OCI-LY7 (cell line): ENCODE measurements around the gene KIAA1549. TPM values are rescaled to one million over a fixed set of nuclear protein-coding genes. Genes with fewer than 3 reads are reported as not detected.

Experiments used
- BruUV-seq: library from RNA; stranded (reverse); fragments of 400-500 nt; replicated peaks from 2 replicates; lab custom pipeline; 2021; lab: Mats Ljungman, UMichigan
- CTCF ChIA-PET: fragments of 300-600 bp; sonication (Branson Sonifier 250); formaldehyde crosslinking; loops from one replicate; lab custom pipeline; 2022; ENCODE audit warnings: antibody characterized with exemption; ENCODE audit not compliant: unreplicated experiment; lab: Charles Lee
- POLR2A ChIA-PET: fragments of 300-600 bp; sonication (Branson Sonifier 250); formaldehyde crosslinking; loops from one replicate; lab custom pipeline; 2022; ENCODE audit warnings: antibody characterized with exemption; lab: Charles Lee
- DNase-seq: peaks from one replicate; pipeline ENCODE4 v3.0.0-alpha.2; 2015; ENCODE audit warnings: low spot score
- H2AFZ ChIP-seq: fragments of 200-600 bp; sonication (generic), shearing (Covaris generic); 2 replicates; pipeline ENCODE4 v1.6.1; 2014; ENCODE audit warnings: mild to moderate bottlenecking, antibody characterized with exemption, low read length, moderate library complexity
- H3K27ac ChIP-seq: fragments of 200-600 bp; sonication (generic); 2 replicates; pipeline ENCODE4 v1.5.1; 2014; ENCODE audit warnings: mixed run types, low read depth, mild to moderate bottlenecking, moderate library complexity, low read length, inconsistent platforms; ENCODE audit not compliant: poor library complexity, severe bottlenecking
- H3K36me3 ChIP-seq: fragments of 200-600 bp; sonication (generic); 2 replicates; pipeline ENCODE4 v1.6.1; 2014; ENCODE audit warnings: mild to moderate bottlenecking, antibody characterized with exemption, low read length, moderate library complexity, mixed read lengths; ENCODE audit not compliant: insufficient read depth
- H3K4me1 ChIP-seq: fragments of 200-600 bp; sonication (generic); 2 replicates; pipeline ENCODE4 v1.5.1; 2014; ENCODE audit warnings: mild to moderate bottlenecking, low read length; ENCODE audit not compliant: insufficient read depth, poor library complexity, severe bottlenecking
- H3K4me2 ChIP-seq: fragments of 200-600 bp; sonication (generic); 2 replicates; pipeline ENCODE4 v1.6.1; 2014; ENCODE audit warnings: mild to moderate bottlenecking, low read length
- H3K4me3 ChIP-seq: fragments of 200-600 bp; sonication (generic); 2 replicates; pipeline ENCODE4 v1.5.1; 2014; ENCODE audit warnings: mild to moderate bottlenecking, low read depth, low read length; ENCODE audit not compliant: poor library complexity, severe bottlenecking
- H3K79me2 ChIP-seq: fragments of 200-600 bp; sonication (generic); 2 replicates; pipeline ENCODE4 v1.6.1; 2016; ENCODE audit warnings: low read depth, mild to moderate bottlenecking, low read length, moderate library complexity, mixed read lengths; ENCODE audit not compliant: insufficient read depth
- H3K9me2 ChIP-seq: fragments of 200-600 bp; sonication (generic); 2 replicates; pipeline ENCODE4 v1.6.1; 2016; ENCODE audit warnings: mild to moderate bottlenecking, low read length, mixed read lengths; ENCODE audit not compliant: insufficient read depth
- H3K9me3 ChIP-seq: fragments of 200-600 bp; sonication (generic); 2 replicates; pipeline ENCODE4 v1.6.1; 2014; ENCODE audit warnings: mild to moderate bottlenecking, mixed run types, low read length, mixed read lengths
- H4K20me1 ChIP-seq: fragments of 200-600 bp; sonication (generic); 2 replicates; pipeline ENCODE4 v1.6.1; 2014; ENCODE audit warnings: mild to moderate bottlenecking, antibody characterized with exemption, low read length, moderate library complexity, mixed read lengths; ENCODE audit not compliant: insufficient read depth
- CTCF ChIP-seq: fragments of 200-600 bp; sonication (generic); conservative IDR thresholded peaks from 2 replicates; pipeline ENCODE4 v1.5.1; 2014; ENCODE audit warnings: mild to moderate bottlenecking, antibody characterized with exemption, low read length, moderate library complexity, mixed read lengths
- EZH2phosphoT487 ChIP-seq: fragments of 200-600 bp; sonication (generic); IDR thresholded peaks from 2 replicates; pipeline ENCODE4 v1.6.1; 2018; ENCODE audit warnings: low read depth, borderline replicate concordance, mild to moderate bottlenecking, mixed run types, antibody characterized with exemption, low read length, moderate library complexity, mixed read lengths
- intact Hi-C: fragments of 100-400 bp; cut with micrococcal nuclease; formaldehyde crosslinking; loops from one replicate; pipeline ENCODE4 v1.10.0; 2022; ENCODE audit not compliant: unreplicated experiment
- total RNA-seq, 2 experiments: library from RNA; depleted of rRNA in 1 of 2; stranded (reverse); fragments of >200 nt in 1 of 2; shearing (Covaris generic) in 1 of 2; gene quantifications; 2 replicates each; pipeline ENCODE4 v1.2.3, GENCODE V29; 2014 to 2022

KIAA1549 gene
- total RNA-seq, 2 experiments from 2014 or later: 0.03 to 3.0 TPM

GRCh38 chr7:138853448-138853847 is 127.7 kb downstream of the KIAA1549 start:
- Histone ChIP-seq H3K4me2 (no peak overlapping the region), H3K4me3 (no peak overlapping the region), H2AFZ (no peak overlapping the region), H3K36me3 (no peaks in the 10 kb centered on the region), H3K9me2 (no peaks in the 10 kb centered on the region), H3K4me1 (no peaks in the 10 kb centered on the region), H3K79me2 (no peaks in the 10 kb centered on the region), H3K27ac (no peak overlapping the region), H4K20me1 (no peaks in the 10 kb centered on the region), H3K9me3 (no peaks in the 10 kb centered on the region)
- POLR2A ChIA-PET: no interaction called here
- CTCF ChIA-PET: no interaction called here
- TF ChIP-seq CTCF: no peak
- TF ChIP-seq EZH2phosphoT487: no peak
- no TSS peak for BruUV-seq
- no peak for DNase-seq
- intact Hi-C loops: no loop called here

GRCh38 chr7:138852469-138852868 is 128.7 kb downstream of the KIAA1549 start:
- DNase-seq: no peak
- CTCF ChIA-PET: no interaction called here
- H3K4me3 ChIP-seq: no peak overlapping the region
- intact Hi-C loops: no loop called here
- H4K20me1 ChIP-seq: no peaks in the 10 kb centered on the region
- H3K9me2 ChIP-seq: no peaks in the 10 kb centered on the region
- H3K79me2 ChIP-seq: no peaks in the 10 kb centered on the region
- BruUV-seq: no TSS peak
- no peaks in the 10 kb centered on the region for H3K36me3 ChIP-seq
- H3K4me2 ChIP-seq: no peak overlapping the region
- H3K4me1 ChIP-seq: no peaks in the 10 kb centered on the region
- no peak overlapping the region for H3K27ac ChIP-seq
- no peaks in the 10 kb centered on the region for H3K9me3 ChIP-seq
- no peak overlapping the region for H2AFZ ChIP-seq
- TF ChIP-seq CTCF (no peak), EZH2phosphoT487 (no peak)
- POLR2A ChIA-PET: no interaction called here

- CTCF ChIA-PET: no interaction called here
- H2AFZ ChIP-seq: no peak overlapping the region
- H3K36me3 ChIP-seq: no peaks in the 10 kb centered on the region
- H3K4me3 ChIP-seq: no peak overlapping the region
- intact Hi-C loops: no loop called here
- H3K9me2 ChIP-seq: no peaks in the 10 kb centered on the region
- H3K4me2 ChIP-seq: no peak overlapping the region
- H3K4me1 ChIP-seq: no peaks in the 10 kb centered on the region
- no peaks in the 10 kb centered on the region for H3K79me2 ChIP-seq
- no TSS peak for BruUV-seq
- DNase-seq: no peak
- POLR2A ChIA-PET: no interaction called here
- TF ChIP-seq EZH2phosphoT487 (no peak), CTCF (no peak)
- H4K20me1 ChIP-seq: no peaks in the 10 kb centered on the region
- no peak overlapping the region for H3K27ac ChIP-seq
- no peaks in the 10 kb centered on the region for H3K9me3 ChIP-seq
These were observed 131.5 kb downstream of the KIAA1549 start for GRCh38 chr7:138849701-138850100.
